Non-pigmented ciliary epithelial cell (primary cell): ENCODE results near the gene SMARCAL1.
A peak's percentile ranks its signal among the peaks of the same experiment; 100 is the strongest.
"Not testable (repeated sequence)": the region's sequence is repeated elsewhere in the genome, so short reads cannot be mapped to it uniquely, and the experiment has no call there.

Source experiments
- DNase-seq: peaks from one replicate; pipeline ENCODE4 v3.0.0-alpha.2; 2010; ENCODE audit warnings: low read depth

Gene SMARCAL1

DNA sequence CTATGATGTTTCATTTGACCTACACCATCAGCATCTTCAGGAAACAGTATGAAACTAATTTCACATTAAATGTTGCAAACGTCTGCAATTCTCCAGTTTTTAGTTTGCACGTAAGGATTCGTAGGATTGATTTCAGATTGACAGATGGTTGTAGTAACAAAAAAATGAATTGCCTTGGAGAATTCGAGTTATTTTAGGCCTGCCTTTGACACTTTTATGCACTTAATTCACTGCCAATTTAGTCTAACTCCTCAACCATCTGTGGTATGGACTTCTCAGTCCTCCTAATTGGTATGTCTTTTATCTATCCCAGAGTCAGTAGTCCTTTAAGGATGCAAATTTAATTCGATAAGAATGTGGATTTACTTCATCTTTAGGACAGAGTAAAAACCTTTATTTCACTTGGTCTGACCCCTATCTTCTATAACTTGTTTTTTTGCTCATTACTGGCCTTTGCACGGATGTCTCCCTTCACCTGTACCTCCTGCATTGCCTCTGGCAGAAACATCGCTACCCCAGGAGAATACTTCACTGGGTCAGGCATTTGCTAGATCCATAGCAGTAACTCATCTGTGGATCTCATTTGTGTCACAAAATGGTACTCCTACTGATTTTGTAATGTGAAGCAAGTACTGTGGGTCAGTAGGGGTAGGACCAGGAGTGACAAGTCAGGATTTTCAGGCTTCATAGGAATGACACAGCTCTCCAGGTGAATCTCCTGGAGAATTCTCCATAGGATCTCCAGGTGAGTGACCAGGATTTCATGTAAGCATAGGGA is 90.3 kb downstream of the SMARCAL1 start:
- no peak for DNase-seq

DNA sequence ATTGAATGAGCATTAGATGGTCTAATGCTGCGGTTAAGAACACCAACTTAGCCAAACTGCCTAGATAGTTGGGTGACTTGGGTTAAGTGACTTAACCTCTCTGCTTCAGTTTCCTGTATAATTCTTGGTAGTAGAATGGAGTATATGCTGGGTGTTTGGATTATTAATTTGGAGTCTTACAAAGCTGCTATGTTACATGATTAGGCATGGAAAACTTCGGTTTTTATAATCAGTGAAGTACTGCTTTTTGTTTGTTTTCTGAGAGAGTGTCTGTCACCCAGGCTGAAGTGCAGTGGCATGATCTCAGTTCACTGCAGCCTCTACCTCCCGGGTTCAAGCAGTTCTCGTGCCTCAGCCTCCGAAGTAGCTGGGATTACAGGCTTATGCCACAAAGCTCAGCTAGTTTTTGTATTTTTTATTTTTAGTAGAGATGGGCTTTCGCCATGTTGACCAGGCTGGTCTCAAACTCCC is 90.9 kb downstream of the SMARCAL1 start:
- no peak for DNase-seq

DNA sequence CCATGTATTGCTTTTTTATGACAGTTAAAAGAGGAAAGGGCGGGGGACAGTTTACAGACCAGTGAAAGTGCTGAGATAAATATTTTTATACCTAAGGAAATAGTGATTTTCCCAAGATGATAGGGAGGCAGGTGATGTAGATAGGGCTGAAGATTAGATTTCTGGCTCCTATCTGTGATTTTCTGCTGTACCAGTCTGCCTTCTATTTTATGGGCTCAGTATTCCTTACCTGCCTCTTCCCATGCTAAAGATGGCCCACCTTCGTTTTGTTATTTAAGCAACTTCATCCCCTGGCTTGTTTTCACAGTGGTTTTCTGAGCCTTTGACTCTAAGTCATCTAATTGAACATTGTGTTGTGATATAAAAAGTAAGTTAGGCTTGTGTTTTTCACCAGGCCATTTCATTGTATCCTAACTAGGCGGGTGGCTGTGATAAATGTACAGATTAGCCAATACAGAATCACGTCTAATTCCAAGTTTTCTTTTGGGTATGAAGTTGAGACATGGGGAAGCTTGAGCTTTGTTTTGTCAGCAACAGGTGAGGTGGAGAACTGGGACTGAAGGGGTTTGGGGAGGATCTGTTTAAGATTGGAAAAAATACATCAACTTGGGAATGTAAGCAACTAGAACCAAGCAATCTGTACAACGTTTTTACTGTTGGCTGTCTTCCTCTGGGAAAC is 91.6 kb downstream of the SMARCAL1 start:
- DNase-seq, result no peak

DNA sequence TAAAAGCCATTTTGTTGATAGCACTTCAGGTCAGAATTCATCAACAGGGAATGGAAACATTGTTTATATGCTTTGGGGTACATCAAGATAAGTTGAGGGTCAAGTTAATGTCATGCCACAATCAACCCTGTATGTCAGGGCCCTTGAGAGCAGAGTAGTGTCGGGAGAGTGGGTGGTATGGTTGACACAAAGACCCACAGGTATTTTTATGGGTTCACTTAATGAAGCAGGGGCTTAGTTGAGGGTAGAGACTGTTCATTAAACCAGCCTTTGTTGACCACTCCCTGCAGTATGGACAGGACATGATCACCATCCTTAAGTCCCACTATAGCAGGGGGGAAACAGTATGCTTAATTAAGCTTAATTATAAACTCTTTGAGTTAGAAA is 92.1 kb downstream of the SMARCAL1 start:
- no peak for DNase-seq

DNA sequence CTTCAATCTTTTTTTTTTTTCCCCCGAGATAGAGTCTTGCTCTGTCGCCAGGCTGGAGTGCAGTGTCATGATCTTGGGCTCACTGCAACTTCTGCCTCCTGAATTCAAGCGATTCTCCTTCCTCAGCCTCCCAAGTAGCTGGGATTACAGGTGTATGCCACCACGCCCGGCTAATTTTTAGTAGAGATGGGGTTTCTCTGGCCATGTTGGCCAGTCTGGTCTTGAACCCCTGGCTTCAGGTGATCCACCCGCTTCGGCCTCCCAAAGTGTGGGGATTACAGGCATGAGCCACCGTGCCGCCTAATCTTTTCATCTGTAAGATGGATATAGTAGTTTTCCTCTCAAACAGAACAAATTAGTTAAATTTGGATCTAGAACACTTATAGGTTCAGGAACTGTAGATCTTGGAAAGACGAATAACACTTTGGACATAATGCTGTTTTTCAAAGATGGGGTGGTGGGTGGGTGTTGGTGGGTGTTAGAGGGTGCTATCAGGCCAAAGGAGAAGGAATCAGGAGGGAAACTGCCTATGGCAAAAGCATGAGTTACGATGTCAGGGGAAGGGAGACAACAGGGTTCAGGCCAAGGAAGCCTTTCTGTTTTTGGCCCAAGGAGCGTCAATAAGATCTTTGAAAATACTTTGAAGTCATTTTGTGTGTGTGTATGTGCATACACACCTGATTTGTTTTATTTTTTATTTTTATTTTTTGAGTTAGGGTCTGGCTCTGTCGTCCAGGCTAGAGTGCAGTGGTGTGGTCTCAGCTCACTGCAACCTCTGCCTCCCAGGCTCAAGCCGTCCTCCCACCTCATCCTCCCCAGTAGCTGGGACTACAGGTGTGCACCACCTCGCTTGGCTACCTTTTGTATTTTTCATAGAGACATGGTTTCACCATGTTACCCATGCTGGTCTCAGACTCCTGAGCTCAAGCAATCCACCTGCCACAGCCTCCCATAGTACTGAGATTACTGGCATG is 93.1 kb downstream of the SMARCAL1 start:
- DNase-seq, result no peak

DNA sequence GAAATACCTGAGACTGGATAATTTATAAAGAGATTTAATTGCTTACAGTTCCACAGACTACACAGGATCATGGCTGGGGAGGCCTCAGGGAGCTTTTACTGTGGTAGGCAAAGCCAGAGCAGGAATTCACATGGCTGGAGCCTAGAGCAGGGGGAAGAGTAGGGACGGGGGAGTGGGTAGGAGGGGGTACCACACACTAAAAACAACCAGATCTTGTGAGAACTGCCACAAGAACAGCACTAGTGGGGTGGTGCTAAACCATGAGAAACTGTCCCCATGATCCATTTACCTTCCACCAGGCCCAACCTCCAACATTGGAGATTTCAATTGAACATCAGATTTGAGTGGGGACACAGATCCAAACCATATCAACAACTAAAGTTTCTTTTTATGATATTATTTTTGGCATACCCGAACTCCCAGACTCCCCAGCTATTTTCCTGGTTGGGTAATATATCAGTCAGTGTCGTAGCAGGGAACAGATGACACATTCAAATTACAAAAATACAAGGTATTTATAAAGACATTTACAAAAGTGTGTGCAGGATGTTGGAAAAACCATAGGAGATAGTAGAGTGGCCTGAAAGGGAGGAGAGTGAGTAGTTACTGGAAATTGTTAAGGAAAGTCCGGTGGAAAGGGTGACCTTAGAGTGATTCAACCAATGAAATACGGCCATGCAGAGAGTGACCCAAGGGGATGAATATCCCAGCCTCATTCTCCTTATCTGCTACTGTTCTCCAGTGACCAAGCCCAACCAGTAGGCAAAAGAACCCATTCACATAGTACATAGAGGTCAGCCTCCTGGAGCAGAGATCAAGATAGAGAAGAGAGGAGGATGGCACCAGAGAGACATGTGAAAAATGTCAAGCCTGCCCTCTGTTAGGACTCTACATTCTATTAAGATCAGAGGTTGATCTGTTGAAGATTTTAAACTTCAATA is 95.2 kb downstream of the SMARCAL1 start:
- DNase-seq, result no peak

DNA sequence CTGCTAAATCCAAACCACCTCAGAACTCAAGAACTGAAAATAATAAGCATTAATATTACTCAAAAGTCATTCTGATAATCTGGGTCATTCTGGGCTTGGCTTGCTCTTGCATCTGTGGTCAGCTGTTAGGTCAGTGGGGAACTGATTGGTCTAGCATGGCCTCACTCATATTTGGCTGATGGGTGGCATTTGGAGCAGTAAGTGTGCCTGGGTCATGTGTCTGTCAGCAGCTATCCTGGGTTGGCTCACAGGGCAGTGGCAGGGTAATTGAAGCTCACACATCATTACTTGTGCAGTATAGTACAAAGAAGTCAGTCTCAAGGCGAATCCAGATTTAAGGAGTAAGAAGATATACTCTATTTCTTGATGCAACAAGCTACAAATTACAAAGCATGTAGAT is 95.9 kb downstream of the SMARCAL1 start:
- DNase-seq, result no peak

DNA sequence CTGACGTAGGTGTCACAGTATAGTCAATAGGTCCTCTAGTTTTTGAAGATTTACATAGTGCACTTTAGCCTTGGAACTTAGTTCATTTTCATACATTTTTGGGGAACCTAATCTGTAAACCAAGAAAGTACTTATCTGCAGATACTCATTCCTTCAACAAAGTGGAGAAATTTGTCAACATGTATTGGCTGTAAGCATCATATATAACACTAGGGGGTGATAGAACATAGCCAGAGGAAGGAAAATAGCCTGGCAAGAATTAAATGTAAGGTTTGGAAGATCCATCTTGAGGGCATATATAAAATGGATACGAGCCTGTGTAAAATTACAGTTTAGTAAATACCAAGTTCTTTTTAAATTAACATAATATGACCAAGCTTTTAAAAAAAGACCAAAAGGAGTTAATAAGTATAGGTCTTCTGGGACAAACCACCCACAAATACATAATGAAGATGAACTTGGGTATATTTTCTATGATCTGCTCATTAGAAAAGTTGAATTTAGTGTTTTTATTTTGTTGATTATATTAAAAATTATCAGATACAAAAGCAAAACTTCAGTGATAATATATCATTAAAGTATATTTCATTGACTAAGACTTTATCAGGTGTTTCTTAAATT is 104.6 kb downstream of the SMARCAL1 start:
- DNase-seq, result no peak

DNA sequence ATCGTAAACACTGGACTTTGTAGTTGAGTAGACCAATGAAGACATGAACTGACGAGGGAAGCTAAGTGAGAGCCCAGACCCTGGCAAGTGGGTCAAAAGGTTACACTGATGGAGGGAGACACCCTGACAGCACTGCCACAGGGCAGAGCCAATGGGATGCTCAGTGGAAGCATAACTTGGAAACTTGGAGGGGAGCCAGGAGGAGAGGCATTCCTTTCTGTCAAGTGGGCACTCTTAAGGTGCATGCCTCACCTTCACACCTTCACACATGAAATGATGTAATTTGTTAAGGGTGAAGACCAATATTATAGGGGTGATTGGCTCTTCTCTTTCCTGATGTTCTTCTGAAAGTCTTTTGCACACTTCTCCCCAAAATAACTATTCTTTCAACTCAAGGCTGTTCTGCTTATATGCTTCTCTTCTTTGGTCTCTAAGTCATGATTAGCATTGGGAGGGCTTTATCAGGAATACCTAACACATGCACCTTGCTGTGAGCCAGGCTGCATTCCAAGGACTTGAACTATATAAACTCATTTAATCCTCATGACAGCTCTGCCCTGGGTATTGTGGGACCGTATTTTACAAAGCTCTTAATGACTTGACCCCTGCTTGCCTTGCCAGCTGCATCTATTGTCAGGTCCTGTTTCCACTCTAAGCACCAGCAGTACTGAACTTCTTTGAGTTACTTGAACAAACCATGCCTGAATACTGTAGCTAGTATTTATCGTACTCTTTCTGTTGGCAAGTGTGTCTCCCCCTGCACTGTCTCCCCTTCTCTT is 105.4 kb downstream of the SMARCAL1 start:
- no peak for DNase-seq

DNA sequence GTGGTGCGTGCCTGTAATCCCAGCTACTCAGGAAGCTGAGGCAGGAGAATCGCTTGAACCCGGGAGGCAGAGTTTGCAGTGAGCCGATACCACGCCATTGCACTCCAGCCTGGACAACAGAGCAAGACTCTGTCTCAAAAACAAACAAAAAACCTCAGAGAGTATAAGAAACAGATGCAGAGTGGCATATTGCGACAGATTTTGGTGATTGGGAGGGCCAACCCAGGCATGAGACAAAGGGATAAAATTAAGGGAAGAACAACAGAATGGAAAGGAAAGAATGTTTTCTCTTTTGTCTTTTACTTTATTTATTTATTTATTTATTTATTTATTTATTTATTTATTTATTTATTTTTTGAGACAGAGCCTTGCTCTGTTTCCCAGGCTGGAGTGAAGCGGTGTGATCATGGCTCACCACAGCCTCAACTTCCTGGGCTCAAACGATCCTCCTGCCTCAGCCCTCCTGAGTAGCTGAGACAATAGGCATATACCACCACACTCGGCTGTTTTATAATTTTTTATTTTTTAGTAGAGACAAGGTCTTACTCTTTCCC is 106.4 kb downstream of the SMARCAL1 start:
- DNase-seq, result not testable (repeated sequence)

DNA sequence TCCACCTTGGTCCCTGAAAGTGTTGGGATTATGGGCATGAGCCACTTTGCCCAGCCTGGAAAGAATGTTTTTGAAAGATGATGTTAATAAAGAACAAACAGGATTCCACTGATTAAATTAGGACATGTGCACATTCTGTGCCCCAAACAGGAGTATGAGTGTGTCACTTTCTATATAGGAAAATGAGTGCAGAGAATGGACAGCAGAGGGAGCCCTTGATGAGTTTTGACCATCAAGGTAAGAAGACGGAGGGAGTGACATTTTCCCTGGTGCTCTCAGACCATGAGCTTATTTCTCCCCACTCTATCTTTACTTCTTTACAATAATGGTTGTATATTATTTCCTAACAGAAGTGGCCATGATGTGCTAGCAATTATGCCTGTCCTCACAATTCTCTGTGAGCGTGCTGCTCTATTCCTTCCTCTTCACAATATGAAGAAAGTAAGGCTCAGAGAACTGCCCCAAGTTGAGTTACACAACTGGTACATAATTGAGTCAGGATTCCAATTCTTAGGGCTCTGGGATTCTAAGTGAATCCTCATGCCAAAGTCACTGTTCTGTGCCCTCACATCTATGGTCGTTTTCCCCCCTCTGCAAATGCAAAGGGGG is 107.0 kb downstream of the SMARCAL1 start:
- DNase-seq, result peak; percentile 69

DNA sequence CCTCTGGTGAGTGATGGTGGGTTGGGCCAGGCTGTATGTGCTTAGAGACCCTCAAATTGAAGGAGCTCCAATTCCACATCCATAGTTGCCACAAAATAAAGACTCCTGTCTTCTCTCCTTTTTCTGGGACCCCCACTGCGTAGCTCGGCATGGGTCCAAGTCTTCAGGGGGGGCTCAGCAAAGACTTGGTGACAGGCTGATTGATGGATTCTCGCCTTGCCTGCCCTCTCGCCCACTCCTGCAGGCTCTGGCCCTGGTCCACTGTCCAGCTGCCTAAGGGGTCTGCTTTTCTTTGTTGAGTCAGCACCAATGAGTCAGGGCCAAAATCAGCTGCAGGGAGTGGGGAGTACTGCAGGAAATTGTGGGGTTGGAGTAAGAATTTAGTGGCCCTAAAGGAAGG is 107.8 kb downstream of the SMARCAL1 start:
- DNase-seq, result no peak

DNA sequence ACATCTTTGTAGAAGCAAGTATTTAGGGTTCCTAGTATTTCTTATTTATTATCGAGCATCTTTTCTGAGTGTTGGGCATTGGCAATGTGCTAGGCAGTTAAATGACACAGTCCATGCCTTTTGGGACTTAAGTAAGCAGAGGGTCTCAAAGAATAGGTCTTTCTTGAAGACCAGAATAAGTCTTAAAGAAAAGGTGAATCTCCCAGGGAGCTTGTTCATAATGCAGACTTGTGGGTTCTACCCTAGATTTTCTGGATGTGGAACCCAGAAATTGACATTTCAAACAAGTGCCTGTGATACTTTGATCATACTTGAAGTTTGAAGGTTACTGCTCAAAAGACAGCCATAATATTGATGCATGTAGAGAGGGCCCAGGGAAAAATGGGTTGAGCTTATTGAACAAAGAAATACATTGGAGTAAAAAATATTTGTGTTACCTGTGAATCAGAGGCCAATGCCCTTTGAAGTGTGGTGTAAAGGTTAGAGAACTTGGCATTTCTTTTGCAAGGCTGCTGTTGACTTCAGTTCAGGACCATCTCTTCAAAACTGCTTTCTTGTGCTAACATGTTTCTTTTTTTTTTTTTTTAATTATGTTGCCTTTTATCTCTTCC is 110.7 kb downstream of the SMARCAL1 start:
- DNase-seq, result no peak

DNA sequence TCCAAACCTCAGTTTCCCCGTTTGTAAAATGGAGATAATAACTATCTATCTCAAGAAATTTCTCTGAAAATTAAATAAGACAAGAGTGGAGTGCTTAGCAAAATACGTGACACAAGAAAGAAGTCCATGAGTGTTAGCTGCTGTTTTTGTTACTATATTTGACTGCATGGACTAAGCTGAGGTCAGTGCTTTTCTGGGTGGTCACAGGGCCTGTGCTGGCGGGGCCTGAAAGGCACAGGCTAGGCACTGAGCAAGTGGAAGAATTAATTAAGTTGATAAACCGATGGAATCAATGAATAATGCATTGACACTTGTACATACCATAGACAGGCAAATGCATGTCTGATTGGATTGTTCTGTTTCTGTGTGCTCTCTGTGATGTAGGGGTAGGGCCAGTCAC is 113.7 kb downstream of the SMARCAL1 start:
- DNase-seq, result no peak

DNA sequence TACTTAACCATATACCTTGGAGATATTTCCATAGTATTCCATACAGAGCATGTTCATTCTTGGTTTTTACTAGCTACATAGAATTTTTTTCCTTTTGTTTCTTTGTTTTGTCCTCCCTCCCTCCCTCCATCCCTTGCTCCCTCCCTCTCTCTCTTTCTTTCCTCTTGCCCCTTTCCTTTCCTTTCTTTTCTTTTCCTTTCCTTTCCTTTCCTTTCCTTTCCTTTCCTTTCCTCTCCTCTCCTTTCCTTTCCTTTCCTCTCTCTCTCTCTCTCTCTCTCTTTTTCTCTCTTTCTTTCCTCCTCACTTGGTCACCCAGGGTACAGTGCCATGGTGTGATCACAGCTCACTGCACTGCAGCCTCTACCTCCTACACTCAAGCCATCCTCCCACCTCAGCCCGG is 114.7 kb downstream of the SMARCAL1 start:
- no peak for DNase-seq

DNA sequence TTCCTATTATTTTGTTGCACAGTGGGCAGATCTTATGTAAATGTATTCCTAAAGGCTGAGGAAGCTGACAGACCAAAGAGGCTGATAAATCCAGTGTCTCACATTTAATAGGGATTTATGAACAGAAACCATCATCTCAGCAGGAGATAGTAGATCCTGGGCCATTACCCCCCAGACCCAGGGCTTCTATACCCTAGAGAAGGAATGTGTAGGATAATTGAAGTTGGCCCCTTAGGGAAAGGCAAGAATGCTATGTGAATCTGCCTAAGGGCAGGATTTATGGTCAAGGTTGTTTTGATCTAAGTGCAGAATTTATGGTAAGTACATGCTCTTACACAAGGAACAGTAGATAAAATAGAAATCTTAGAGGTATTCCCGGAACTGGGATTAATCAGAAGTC is 115.3 kb downstream of the SMARCAL1 start:
- DNase-seq, result no peak

DNA sequence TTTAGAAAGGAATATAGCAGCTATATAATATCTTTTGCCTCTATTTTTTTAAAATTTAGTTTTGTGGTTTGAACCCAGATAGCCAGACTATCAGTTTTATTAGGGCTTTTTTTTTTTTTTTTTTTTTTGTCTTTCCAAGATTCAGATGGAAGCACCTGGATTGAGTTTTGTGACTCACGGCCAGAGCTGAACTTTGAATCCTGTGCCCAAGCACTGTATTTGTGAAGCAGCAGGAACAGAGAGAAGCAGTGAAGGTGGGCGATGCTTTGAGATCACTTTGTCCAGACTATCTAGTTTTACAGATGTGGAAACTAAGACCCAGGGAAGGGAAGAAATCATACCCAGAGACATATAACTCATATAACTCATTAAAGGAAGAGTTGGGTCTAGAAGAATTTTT is 120.3 kb downstream of the SMARCAL1 start:
- DNase-seq, result no peak
